MV-4-11 (cell line): ENCODE measurements around the gene HASPIN.

Experiments used
- DNase-seq: peaks from one replicate; lab custom pipeline; 2025; lab: John Stamatoyannopoulos, UW

The HASPIN gene

DNA sequence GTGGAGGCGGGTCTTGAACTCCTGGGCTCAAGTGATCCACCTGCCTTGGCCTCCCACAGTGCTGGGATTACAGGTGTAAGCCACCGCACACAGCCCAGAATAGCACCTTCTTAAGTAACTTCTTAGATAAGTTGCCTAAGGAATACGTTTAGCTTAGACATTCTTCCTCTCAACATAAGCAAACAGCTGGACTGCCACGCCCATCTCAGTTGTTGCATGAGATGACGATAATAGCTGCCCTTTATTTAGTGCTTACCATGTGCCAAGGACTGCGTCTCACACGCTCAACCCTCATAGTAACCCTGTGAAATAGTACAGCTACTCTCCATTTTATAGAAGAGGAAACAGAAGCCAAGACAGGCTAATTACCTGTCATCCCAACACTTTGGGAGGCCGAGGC is 11.8 kb downstream of the HASPIN start:
- DNase-seq, result peak; percentile 38

DNA sequence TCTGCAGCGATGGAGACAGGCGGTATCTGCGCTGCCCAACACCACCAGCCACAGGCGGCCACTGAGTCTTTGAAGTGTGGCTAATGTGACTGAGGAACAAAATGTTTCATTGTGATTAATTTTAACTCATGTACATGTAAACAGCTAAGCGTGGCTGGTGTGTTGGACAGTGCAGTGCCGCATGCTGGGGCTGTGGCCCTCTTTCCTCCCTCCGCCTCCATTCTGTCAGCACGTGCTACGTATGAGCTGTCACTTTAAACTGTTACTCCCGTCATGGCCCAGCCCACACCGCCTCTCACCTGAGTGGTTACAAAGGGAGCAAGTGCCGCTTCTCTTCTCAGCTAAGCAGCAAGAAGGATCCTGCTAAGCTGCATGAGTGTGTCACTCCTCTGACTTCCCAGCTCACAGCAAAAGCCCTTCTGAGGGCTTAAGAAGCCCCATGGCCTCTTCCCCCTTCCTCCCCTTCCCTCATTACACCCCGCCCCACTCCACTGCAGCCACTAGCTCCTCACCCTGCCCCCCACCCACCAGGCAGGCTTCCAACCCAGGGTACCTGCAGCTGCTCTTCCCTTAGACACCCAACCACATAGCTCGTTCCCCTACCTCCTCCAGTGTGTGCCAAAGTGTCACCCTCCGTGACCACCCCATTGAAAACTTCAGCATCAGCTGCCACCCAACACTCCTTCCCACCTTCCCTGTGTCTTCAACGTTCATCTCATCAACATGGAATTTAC is 15.0 kb downstream of the HASPIN start:
- DNase-seq, result no peak

DNA sequence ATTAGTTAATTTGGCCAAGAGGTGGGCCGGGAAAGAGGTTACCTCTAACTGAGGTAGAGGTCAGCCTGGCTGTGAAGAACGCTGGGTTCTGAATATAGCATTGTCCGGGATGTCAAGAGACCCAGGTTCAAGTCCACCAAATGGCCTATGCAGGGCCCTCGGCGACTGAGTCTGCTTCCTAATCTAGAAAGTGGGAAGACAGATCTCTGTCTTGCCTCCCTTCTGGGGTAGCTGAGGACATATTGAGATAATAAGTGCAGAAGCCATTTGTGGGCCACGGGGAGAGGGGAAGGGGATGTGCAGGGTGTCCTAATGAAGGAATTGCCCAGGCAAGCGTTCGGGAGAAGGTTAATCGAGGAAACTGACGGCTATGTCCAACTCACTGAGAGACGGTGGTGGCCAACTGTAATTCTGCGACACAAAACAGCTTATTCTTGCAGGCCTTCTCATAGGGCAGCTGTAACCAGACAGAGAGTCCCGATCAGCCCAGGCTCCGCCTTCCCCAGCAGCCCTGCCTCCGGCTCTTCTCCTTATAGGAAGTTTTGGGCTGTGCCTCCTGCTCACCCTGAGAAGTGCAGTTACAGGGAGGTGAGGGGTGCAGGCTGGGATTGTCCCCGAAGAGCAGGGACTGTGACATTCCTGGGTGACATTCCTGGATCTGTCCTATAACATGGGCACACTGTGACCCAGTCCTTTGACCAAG is 15.9 kb downstream of the HASPIN start:
- DNase-seq, result no peak

DNA sequence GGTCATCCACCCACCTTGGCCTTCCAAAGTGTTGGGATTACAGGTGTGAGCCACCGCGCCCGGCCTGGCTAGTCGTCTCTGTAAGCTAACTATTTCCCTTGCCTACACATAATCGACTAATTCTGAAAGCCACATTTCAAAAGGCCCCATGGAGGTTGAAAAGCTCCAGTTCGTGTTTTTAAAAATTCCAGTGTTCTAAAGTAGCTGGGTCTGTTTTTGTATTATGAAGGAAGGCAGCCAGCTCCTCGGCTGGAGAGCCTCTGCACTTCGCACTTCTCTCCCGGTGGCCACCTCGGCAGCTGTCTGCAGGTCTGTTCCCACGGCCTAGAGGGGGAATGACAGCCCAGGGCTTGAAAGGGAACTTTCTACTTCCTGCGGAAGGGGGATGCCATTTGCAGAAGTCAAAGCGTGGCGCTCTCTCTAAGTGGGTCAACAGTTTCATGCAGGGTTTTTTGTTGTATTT is 16.9 kb downstream of the HASPIN start:
- DNase-seq, result peak; percentile 90

DNA sequence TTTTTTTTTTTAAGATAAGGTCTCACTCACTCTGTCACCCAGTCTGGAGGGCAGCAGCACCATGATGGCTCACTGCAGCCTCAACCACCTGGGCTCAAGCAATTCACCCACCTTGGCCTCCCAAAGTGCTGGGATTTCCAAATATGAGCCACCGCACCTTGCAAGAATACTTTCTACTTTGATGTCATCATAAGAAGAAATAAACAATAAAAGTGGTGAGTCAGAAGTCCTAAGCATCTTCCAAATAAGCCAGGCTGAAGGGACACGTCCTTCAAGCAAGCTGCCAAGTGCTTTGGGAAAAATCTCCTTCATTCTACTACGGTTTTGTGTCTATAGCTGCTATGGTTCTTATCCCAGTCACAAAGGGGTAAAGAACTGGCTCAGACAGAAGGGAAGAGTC is 20.3 kb downstream of the HASPIN start:
- DNase-seq, result no peak

DNA sequence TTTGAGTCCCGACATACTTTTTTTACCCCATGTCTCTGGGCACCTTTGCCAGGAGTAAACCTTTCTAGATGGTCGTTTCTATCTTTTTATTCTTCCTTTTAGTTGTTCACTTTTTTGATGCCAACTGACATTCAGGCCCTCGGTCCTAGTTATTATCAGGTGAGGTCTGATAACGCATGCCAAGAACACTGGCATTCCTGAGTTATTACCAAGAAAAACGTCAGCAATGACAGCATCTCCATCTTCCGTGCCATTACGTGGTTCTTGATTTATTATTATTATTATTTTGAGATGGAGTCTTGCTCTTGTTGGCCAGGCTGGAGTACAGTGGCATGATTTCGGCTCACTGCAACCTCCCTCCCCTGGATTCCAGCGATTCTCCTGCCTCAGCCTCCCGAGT is 21.4 kb downstream of the HASPIN start:
- no peak for DNase-seq

DNA sequence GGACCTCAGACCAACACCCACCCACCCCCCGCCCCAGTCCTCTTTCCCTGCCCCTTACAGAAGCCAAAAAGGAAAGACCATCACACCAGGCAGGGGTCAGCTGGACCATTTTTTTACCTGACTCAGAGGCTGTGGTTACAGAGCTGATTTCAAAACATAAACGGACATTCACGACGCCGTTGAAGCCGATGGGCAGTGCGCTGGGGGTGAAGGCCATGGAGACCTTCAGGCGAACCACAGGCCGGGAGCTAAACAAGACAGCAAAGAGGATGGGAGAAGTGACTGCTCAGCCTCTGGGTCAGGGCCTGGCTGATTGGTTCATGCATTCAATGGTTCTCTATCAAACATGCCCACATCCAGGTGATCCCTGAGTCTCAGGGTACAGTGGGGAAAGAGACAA is 24.1 kb downstream of the HASPIN start:
- peak; percentile 20 for DNase-seq

DNA sequence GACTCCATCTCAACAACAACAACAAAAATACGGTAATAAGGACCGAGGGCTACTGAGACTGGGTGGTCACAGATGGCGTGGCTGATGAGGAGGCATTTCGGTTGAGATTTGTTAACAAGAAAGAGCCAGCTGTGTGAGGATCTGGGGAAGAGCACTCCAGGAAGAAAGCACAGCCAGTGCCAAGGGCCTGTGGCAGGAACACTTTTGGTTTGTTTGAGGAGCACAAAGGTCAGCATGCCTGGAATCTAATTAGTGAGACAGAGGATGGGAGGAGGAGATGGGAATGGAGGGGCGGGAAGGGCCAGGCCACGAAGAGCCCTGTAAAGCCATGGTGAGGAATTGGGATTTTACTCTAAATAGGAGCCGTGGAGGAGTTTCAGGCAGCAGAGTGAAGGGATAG is 24.9 kb downstream of the HASPIN start:
- DNase-seq, result no peak

DNA sequence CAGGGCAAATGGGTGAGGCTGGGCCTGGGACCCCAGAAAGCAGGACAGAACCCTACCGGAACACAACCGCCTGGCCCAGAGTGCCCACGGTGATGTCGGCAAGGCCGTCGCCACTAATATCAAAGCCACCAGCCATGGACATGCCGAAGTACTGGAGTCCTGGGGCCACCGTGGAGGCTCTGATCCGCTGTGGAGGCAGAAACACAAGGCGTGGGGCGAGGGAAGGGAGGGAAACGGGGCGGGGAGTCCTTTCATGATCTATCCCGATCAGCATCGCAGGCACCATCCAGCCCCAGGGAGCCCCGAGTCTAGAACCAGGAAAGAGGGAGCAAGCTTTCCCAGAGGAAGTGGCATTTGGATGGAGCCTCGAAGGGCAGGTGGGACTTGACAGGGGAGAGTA is 26.6 kb downstream of the HASPIN start:
- DNase-seq, result no peak

DNA sequence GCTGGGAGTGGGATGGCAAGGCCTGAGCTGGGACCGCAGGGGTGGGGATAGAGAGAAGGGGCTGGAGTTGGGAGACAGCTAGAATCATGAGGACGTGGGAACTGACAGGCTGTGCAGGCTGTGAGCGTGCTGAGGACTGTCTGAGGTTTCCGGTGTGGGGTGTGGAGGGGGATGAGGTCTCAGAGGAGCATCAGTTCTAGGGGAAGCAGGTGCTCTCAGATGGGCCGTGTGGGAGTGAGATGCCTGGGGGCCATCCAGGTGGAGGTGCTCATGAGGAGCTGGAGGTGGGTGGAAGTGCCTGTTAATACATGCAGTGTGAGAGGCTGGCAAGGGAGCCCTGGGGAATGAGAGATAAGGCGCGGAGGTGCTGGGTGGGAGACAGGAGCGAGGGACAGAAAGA is 27.2 kb downstream of the HASPIN start:
- DNase-seq, result no peak

DNA sequence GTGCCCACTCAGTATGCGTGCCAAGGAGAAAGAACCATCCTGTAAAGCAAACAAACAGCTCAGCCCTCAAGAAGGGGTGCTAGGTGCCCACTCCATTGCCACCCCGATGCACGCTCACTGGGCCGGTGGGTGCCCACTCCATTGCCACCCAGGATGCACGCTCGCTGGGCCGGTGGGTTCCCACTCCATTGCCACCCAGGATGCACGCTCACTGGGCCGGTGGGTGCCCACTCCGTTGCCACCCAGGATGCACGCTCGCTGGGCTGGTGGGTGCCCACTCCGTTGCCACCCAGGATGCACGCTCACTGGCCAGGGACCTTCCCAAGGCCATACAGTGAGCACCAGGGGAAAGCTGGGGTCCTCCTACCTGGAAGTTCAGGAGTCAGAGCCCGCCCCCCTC is 28.1 kb downstream of the HASPIN start:
- no peak for DNase-seq

DNA sequence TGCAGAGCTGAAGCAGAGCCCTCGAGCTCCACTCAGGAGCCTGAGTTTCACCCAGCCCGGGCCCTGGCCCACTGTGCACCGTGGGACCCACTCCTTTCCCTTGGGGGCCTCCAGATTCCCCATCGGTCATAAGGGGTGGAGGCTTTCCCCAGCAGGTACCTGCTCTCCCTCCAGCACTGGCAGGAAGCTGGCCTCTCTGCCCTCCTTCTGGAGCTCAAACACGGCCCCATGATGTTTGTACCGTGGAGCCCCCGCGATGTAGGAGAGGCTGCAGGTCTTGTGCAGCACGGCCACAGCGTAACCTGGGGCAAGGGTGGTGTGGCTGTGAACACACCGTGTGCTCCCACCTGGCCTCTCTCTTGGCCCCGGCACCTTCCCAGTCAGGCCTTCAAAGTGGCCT is 29.9 kb downstream of the HASPIN start:
- no peak for DNase-seq

DNA sequence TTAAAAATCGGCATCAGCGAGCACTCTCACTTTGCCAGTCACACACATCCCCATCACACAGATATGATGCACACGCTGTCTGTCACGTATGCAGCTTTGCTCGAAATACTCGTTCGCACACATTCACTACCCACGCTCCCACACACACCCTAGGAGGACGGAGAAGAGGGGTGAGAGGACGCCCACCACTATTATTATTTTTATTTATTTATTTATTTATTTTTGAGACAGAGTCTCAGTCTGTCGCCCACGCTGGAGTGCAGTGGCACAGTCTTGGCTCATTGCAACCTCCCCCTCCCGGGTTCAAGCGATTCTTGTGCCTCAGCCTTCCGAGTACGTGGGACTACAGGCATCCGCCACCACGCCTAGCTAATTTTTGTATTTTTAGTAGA is 30.4 kb downstream of the HASPIN start:
- DNase-seq, result no peak

DNA sequence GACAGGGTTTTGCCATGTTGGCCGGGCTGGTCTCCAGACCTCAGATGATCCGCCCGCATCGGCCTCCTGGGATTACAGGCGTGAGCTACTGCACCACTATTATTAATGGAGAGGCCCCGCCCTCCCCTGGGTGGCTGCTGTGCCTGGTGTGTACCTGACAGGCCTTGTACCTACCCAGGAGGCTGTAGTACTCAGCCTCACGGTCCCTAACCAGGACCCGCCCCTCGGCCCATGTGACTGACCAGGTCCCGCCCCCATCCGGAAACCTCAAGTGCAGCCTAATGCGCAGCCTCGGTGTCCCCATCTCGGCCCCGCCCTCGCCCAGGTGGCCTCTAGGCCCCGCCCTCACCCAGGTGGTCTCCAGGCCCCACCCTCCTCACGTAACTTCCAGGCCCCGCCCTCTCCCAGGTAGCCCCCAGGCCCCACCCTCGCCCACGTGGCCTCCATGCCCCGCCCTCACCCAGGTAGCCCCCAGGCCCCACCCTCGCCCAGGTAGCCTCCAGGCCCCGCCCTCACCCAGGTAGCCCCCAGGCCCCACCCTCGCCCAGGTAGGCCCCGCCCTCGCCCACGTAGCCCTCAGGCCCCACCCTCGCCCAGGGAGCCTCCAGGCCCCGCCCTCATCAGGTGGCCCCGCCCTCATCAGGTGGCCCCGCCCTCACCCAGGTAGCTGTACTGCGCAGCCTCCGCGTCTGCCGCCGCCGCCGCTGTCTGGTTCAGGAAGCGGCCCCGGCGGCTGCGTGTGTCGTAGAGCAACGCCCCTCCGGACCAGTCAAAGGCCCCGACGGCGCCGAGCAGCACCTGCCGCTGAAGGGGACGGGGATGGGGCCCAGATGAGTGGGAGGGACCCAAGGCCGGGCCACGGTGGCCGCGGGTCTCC is 31.0 kb downstream of the HASPIN start:
- no peak for DNase-seq

DNA sequence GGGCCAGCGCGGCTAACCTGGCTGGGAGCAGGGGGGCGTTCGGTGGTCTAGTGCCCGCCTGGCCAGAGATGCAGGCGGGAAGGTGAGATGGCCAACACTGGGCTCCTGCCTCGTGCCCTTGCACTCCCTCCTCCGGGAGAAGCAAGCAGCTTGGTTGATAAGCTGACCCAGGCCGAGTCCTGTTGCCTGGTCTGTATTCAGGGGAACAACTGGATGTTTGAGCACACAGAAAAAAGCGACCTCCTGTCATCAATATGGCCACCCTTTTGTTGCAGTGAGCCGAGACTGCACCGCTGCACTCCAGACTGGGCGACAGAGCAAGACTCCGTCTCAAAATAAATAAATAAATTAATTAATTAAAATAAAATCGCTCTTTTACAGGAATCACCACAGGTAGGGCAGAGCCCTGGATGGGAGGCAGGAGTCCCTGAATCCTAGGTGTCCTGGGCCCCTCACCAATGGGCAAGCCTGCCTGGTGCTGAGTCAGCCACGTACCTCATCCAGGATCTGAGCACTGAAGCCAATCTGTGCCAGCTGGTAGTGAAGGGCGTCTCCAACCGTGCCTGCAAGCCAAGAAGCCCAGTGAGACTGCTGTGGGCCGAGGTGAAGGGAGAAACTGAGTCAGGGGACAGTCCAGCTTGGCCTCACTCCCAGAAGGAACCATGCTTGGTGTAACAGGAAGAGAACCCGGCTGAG is 31.8 kb downstream of the HASPIN start:
- no peak for DNase-seq

DNA sequence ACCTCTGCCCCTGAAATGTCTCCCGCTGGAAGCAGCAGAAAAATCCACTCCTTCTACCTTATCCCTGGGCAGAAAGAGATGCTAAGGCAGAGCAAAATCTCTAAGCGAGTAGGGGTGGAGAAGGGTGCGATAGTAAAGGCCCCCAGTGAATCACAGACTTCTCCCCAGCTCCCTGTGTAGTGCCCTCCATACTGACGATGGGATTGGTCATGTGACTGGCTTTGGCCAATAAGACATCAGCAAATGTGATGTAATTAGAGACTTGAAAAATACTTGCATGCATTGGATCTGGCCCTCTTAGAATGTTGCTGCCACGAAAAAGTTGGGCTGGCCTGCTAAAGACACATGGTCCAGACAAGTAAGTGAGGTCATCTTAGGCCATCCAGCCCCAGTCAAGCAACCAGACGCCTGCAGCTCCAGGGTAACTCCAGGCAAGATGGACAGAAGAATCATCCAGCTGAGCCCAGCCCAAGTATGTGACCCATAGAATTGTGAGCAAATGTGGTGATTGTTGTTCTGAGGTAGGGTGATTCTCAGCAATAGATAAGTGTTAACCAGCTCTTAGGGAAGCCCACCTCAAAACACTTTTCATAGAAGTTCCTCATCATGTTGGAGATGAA is 36.0 kb downstream of the HASPIN start:
- DNase-seq, result no peak

DNA sequence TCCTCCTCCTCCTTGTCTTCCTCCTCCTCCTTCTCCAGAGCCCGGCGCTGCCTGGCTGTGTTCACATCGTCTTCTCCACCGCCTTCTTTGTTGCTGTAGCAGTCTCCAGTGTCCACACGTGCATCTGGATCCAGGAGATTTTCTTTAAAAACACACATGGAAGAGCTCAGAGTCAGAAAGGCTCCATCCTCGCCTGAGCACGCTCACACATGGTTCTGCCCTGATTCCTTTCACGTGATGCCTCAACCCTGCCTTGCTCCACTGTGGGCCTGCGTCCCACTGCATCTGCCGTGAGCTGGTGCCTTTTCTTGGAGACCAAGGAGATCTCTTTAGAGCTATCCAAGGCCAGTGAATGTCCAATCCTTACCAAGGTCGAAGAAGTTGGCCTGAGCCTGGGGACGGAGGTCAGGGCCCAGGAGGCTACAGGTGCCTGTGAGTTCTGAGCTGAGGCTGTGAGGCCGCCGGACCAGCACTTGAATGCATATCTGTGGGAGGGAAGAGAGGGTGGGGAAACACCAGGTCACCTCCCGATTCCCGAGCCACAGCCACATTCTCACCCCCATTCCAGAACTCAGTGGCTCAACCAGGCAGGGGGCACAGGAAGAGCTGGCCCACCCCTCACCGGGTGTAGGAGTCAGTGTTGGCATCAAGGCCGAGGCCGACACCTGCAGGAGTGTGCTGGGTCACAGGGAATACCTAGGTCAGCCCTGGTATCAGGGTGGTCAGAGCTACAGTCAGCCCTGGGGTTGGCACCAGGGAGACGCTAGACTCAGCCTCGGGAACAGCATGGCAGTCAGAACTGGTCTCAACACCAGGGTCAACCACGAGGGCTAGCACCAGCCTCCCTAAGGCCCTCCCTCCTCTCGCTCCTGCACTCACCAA is 37.6 kb downstream of the HASPIN start:
- DNase-seq, result no peak

DNA sequence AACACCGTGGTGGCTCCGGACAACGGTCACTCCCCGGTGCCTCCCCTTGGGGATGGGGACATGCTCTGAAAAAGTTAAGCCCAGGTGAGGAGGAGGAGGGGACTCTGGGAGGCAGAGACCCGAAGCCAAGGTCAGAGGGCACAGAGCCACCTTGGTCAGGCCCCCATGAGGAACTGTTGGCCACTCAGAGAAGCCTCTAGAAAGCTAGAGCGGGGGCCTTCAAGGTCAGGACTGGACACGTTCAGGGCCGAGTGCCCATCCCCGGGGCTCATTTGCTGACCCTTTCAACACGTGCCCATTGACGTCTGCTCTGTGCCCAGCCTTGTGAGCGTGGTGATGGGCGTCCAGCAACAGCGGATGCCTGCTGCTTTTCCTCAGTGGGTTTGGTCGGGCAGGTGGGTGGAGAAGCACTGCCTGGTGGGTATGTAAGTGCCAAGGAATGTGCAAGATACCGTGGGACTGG is 38.2 kb downstream of the HASPIN start:
- no peak for DNase-seq

DNA sequence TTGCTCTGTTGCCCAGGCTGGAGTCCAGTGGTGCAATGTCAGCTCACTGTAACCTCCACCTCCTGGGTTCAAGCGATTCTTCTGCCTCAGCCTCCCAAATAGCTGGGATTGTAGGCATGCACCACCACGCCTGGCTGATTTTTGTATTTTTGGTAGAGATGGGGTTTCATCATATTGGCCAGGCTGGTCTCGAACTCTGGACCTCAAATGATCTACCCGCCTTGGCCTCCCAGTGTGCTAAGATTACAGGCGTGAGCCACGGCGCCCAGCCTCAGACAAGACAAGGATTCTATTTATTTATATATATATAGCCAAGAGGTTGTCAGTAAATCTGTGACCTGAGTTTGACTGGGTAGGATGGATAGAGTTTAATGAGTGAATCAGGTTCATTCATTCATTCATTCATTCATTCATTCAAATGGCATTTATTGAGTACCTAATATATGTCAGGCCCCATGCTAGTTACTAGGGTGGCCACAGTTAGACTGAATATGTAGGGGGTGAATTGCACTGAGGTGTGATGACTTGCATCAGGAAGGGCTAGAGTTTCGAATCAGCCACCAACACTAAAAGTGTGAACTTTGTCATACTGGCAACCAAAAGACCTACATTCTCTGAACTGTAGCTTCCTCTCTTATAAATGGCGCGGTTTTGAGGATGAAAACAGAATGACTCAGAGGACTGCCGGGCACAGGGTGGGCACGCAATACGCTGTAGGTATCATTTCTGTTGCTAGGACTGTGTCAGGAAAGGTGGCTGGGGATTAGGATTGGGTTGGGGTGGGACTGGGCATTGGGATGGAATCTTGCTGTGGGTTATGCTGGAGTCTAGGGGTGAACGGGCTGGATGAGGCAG is 39.4 kb downstream of the HASPIN start:
- peak; percentile 90 for DNase-seq

DNA sequence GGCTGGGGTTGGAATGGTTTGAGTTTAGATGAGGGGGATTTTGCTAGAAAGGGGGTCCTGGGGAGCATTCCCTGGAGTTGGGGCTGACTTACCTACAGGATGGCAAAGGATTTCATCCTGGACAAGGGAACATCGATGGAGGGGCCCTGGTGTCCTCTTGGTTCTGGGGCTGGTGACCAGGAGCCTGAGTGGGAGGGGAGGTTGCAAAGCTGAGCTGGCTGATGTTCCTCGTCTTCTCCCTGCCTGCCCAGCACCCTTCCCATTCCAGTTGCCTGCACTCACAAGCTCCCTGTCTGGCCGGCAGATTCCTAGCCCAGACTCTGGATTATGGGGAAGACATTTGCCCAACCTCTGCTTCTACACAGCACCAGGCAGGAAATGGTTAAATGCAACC is 40.1 kb downstream of the HASPIN start:
- DNase-seq, result no peak
